Uterus (tissue), 2 donors: ENCODE measurements around the gene PAPPA2.

Experiments used
- POLR2A ChIP-seq, 2 donors: fragments of 450-650 bp; IDR thresholded peaks; one replicate each; pipeline ENCODE4 v1.6.1; 2016; ENCODE audit warnings: antibody characterized with exemption in 2 of 2, mild to moderate bottlenecking in 1 of 2, moderate library complexity in 1 of 2
- TF ChIP-seq, protein P1 (sequence below), 4 experiments: fragments of 200-600 bp in 2 of 4; fragments of 450-650 bp in 2 of 4; sonication (generic) in 2 of 4; IDR thresholded peaks; one replicate each; pipeline ENCODE4 v1.5.1; 2016 to 2019; ENCODE audit warnings: antibody characterized with exemption in 4 of 4, mild to moderate bottlenecking in 2 of 4, moderate library complexity in 1 of 4

DNA sequence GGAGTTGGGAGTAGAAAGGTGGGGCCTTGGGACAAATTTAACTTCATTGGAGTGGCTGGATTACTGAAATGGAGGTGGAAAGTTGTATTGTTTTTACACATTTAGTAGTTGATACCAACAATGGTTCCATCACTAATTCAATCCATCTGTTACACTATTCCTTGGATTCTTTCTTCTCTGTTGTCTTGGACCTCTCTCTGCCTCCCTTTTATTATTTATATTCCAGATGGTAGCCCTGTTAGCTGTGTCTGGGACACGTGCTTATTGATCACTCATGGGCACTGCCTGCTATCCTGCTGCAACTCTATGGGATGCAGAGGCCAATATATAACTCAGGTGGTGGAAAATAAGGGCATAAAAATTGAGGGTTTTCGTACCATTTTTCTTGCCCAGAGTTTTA lies 346.3 kb downstream of the PAPPA2 start:
- TF ChIP-seq, protein P1, sequence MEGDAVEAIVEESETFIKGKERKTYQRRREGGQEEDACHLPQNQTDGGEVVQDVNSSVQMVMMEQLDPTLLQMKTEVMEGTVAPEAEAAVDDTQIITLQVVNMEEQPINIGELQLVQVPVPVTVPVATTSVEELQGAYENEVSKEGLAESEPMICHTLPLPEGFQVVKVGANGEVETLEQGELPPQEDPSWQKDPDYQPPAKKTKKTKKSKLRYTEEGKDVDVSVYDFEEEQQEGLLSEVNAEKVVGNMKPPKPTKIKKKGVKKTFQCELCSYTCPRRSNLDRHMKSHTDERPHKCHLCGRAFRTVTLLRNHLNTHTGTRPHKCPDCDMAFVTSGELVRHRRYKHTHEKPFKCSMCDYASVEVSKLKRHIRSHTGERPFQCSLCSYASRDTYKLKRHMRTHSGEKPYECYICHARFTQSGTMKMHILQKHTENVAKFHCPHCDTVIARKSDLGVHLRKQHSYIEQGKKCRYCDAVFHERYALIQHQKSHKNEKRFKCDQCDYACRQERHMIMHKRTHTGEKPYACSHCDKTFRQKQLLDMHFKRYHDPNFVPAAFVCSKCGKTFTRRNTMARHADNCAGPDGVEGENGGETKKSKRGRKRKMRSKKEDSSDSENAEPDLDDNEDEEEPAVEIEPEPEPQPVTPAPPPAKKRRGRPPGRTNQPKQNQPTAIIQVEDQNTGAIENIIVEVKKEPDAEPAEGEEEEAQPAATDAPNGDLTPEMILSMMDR (IDR thresholded peaks at IDR 0.05), result no peak
- TF ChIP-seq POLR2A (IDR thresholded peaks at IDR 0.05), result no peak
